GM20000 (cell line): ENCODE data around the gene VIL1.

Experiments
- DNase-seq: peaks from one replicate; pipeline ENCODE4 v3.0.0; 2012; ENCODE audit warnings: low spot score
- CTCF ChIP-seq: IDR thresholded peaks from 2 replicates; pipeline ENCODE4 v1.5.1; 2012; ENCODE audit warnings: mild to moderate bottlenecking, control low read depth; ENCODE audit errors: extremely low read depth, missing control alignments

VIL1 gene

GRCh38 chr2:218427741-218428140 lies 8.8 kb downstream of the VIL1 start:
- no peak for DNase-seq
- TF ChIP-seq CTCF: no peak

- DNase-seq: no peak
- no peak for TF ChIP-seq CTCF
These were observed 10.1 kb downstream of the VIL1 start for GRCh38 chr2:218428846-218429558.

- TF ChIP-seq CTCF: no peak
- DNase-seq: no peak
These were observed 11.2 kb downstream of the VIL1 start for GRCh38 chr2:218429911-218430692.

GRCh38 chr2:218430721-218431120 lies 11.8 kb downstream of the VIL1 start:
- TF ChIP-seq CTCF: no peak
- no peak for DNase-seq

- TF ChIP-seq CTCF: no peak
- DNase-seq: no peak
These were observed 13.0 kb downstream of the VIL1 start for GRCh38 chr2:218431878-218432277.

GRCh38 chr2:218432676-218433365 lies 13.9 kb downstream of the VIL1 start:
- no peak for TF ChIP-seq CTCF
- DNase-seq: no peak

- no peak for DNase-seq
- TF ChIP-seq CTCF: no peak
These were observed 15.5 kb downstream of the VIL1 start for GRCh38 chr2:218434456-218434855.
